IMR-90 (cell line): Measurements from ENCODE around the gene SLC9B1. TPM values are rescaled to one million over a fixed set of nuclear protein-coding genes. Genes with fewer than 3 reads are reported as not detected.
A peak's percentile ranks its signal among the peaks of the same experiment; 100 is the strongest.

ENCODE experiments used
- ATAC-seq: fragments of 200-7000 bp; cut with Tn5 transposase; 2 replicates; pipeline ENCODE4 v1.9.1; 2020; ENCODE audit warnings: low read depth, mild to moderate bottlenecking, moderate library complexity
- BruUV-seq: library from RNA; stranded (reverse); fragments of 400-500 nt; replicated peaks from 2 replicates; lab custom pipeline; 2021; lab: Mats Ljungman, UMichigan
- CTCF ChIA-PET: fragments of 300-600 bp; formaldehyde crosslinking; extraction: SDS; loops from one replicate; lab custom pipeline; 2021; ENCODE audit warnings: antibody characterized with exemption; lab: Yijun Ruan, JAX
- POLR2A ChIA-PET: fragments of 300-600 bp; sonication (Branson Sonifier 250); formaldehyde crosslinking; loops from one replicate; lab custom pipeline; 2022; ENCODE audit warnings: antibody characterized with exemption; ENCODE audit not compliant: unreplicated experiment; lab: Charles Lee
- DNase-seq: peaks from one replicate; pipeline ENCODE4 v3.0.0; 2013
- H2AFZ ChIP-seq: replicated peaks from 2 replicates; pipeline ENCODE3; 2013; ENCODE audit warnings: low read length, mild to moderate bottlenecking; ENCODE audit not compliant: poor library complexity
- H2AK5ac ChIP-seq: 2 replicates; pipeline ENCODE4 v1.6.1; 2013; ENCODE audit warnings: low read depth, low read length, inconsistent platforms
- H2AK9ac ChIP-seq: replicated peaks from 2 replicates; pipeline ENCODE3; 2013; ENCODE audit warnings: mild to moderate bottlenecking, low read depth, low read length, moderate library complexity; ENCODE audit not compliant: poor library complexity
- H2BK120ac ChIP-seq: 2 replicates; pipeline ENCODE4 v1.6.1; 2013; ENCODE audit warnings: low read depth, low read length, inconsistent platforms
- H2BK15ac ChIP-seq: 3 replicates; pipeline ENCODE4 v1.6.1; 2013; ENCODE audit warnings: low read depth, low read length, inconsistent platforms
- H2BK20ac ChIP-seq: 2 replicates; pipeline ENCODE4 v1.6.1; 2013; ENCODE audit warnings: low read depth, mild to moderate bottlenecking, inconsistent platforms, low read length, moderate library complexity
- H2BK5ac ChIP-seq: 2 replicates; pipeline ENCODE4 v1.6.1; 2013; ENCODE audit warnings: mild to moderate bottlenecking, low read depth, low read length, inconsistent platforms; ENCODE audit not compliant: poor library complexity, severe bottlenecking
- H3K14ac ChIP-seq: replicated peaks from 2 replicates; pipeline ENCODE4 v1.6.1; 2013; ENCODE audit warnings: low read depth, low read length, inconsistent platforms
- H3K18ac ChIP-seq: 2 replicates; pipeline ENCODE4 v1.6.1; 2013; ENCODE audit warnings: low read depth, low read length, control low read depth
- H3K23ac ChIP-seq: 2 replicates; pipeline ENCODE4 v1.6.1; 2013; ENCODE audit warnings: low read depth, low read length, inconsistent platforms
- H3K27ac ChIP-seq: 2 replicates; pipeline ENCODE4 v1.5.1; 2013; ENCODE audit warnings: mild to moderate bottlenecking, control low read depth, low read length; ENCODE audit not compliant: insufficient read depth
- H3K27me3 ChIP-seq: 2 replicates; pipeline ENCODE4 v1.6.1; 2013; ENCODE audit warnings: low read length; ENCODE audit not compliant: control insufficient read depth, insufficient read depth
- H3K36me3 ChIP-seq: 2 replicates; pipeline ENCODE4 v1.6.1; 2013; ENCODE audit warnings: low read length, mixed read lengths; ENCODE audit not compliant: control insufficient read depth, insufficient read depth
- H3K4ac ChIP-seq: 2 replicates; pipeline ENCODE4 v1.6.1; 2013; ENCODE audit warnings: low read depth, low read length, inconsistent platforms
- H3K4me1 ChIP-seq: 2 replicates; pipeline ENCODE4 v1.6.1; 2013; ENCODE audit warnings: low read length, mixed read lengths; ENCODE audit not compliant: control insufficient read depth, insufficient read depth
- H3K4me2 ChIP-seq: 2 replicates; pipeline ENCODE4 v1.6.1; 2013; ENCODE audit warnings: low read depth, mild to moderate bottlenecking, control low read depth, low read length, moderate library complexity
- H3K4me3 ChIP-seq: 2 replicates; pipeline ENCODE4 v1.5.1; 2013; ENCODE audit warnings: low read depth, mild to moderate bottlenecking, control low read depth, low read length, moderate library complexity; ENCODE audit not compliant: insufficient read depth
- H3K56ac ChIP-seq: 2 replicates; pipeline ENCODE4 v1.6.1; 2013; ENCODE audit warnings: low read length, inconsistent platforms; ENCODE audit not compliant: insufficient read depth; ENCODE audit errors: extremely low read depth
- H3K79me1 ChIP-seq, 2 experiments: 2 replicates each; pipeline ENCODE4 v1.6.1; 2013; ENCODE audit warnings: low read length in 2 of 2, inconsistent platforms in 1 of 2, low read depth in 1 of 2
- H3K9ac ChIP-seq: 2 replicates; pipeline ENCODE4 v1.6.1; 2013; ENCODE audit warnings: low read depth, low read length, control low read depth
- H3K9me1 ChIP-seq: 2 replicates; pipeline ENCODE4 v1.6.1; 2013; ENCODE audit warnings: low read length, inconsistent platforms; ENCODE audit not compliant: insufficient read depth
- H3K9me3 ChIP-seq: 2 replicates; pipeline ENCODE4 v1.6.1; 2013; ENCODE audit warnings: low read length; ENCODE audit not compliant: control insufficient read depth, insufficient read depth
- H4K20me1 ChIP-seq: 2 replicates; pipeline ENCODE4 v1.6.1; 2013; ENCODE audit warnings: low read length, inconsistent platforms; ENCODE audit not compliant: insufficient read depth
- H4K5ac ChIP-seq: 2 replicates; pipeline ENCODE4 v1.6.1; 2013; ENCODE audit warnings: mild to moderate bottlenecking, low read depth, low read length, control low read depth
- H4K8ac ChIP-seq, 2 experiments: 2 replicates each; pipeline ENCODE4 v1.6.1; 2013; ENCODE audit warnings: low read depth in 2 of 2, low read length in 2 of 2, control low read depth in 1 of 2, inconsistent platforms in 1 of 2
- H4K91ac ChIP-seq: 2 replicates; pipeline ENCODE4 v1.6.1; 2013; ENCODE audit warnings: low read depth, low read length, inconsistent platforms; ENCODE audit not compliant: insufficient read depth
- CEBPB ChIP-seq: IDR thresholded peaks from 2 replicates; pipeline ENCODE4 v1.6.1; 2012; ENCODE audit warnings: low read depth, low read length, improper control_type of control experiment
- RFX5 ChIP-seq: IDR thresholded peaks from 2 replicates; pipeline ENCODE4 v1.8.0; 2012; ENCODE audit warnings: low read depth, mild to moderate bottlenecking, low read length, moderate library complexity
- WGBS, 2 experiments: methylation state at CpG; one replicate each; pipeline versions ENCODE4 v1.1.5 to v1.1.7; 2013; ENCODE audit warnings: missing lambda C conversion rate in 2 of 2; ENCODE audit not compliant: insufficient read length in 1 of 2; ENCODE audit errors: extremely low coverage in 2 of 2; 5-methylcytosine and 5-hydroxymethylcytosine counted together
- dilution Hi-C: fragments of 300-500 bp; cut with HindIII; formaldehyde crosslinking; loops from one replicate; pipeline ENCODE4 v1.14.3; 2018; ENCODE audit warnings: low sequenced_read_pairs; ENCODE audit not compliant: unreplicated experiment
- in situ Hi-C: fragments of 300-500 bp; cut with MboI; formaldehyde crosslinking; loops from 3 replicates; pipeline ENCODE4 v1.14.3; 2019; ENCODE audit warnings: low sequenced_read_pairs, inconsistent platforms, mixed read lengths
- intact Hi-C: fragments of 100-400 bp; cut with micrococcal nuclease; formaldehyde crosslinking; loops from 2 replicates; pipeline ENCODE4 v1.10.0; 2022
- polyA plus RNA-seq, 3 experiments: library from polyadenylated mRNA; depleted of rRNA; stranded (reverse); fragments of >200 nt; gene quantifications; 2 replicates each; pipeline ENCODE4 v1.2.3, GENCODE V29; 2012; ENCODE audit warnings: low replicate concordance in 1 of 3
- total RNA-seq: library from RNA; depleted of rRNA; stranded (reverse); fragments of >200 nt; gene quantifications from 2 replicates; pipeline ENCODE4 v1.2.3, GENCODE V29; 2012

Gene SLC9B1
- total and polyA plus RNA-seq, 2 of the 4 experiments (the other 2 are of a cell fraction), result 0.07 to 0.18 TPM

DNA sequence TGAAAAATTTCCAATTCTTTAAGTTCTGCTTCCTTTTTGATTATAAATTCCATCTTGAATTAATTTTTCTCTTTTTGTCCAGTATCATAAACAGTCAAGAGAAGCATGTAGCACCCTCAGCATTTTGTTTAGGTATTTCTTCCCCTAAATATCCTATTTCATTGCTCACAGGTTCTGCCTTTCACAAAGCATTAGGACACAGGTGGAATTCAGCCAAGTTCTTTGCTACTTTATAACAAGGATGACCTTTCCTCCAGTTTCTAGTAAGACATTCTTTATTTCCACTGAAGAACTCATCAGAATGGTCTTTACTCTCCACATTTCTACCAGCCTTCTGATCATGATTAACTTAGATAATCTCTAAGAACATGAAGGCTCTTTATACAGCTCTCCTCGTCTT, 7.4 kb downstream of the SLC9B1 start:
- H3K14ac ChIP-seq, result no peak overlapping the region
- no peak overlapping the region for H2BK120ac ChIP-seq
- H3K9me1 ChIP-seq, result peaks cover 7% of the 10 kb centered on the region; the same call in 1 of the 2 replicates
- H3K4me1 ChIP-seq, result peaks cover 10% of the 10 kb centered on the region
- ATAC-seq, result peak; percentile 47
- no peak overlapping the region for H4K8ac ChIP-seq
- no peak overlapping the region for H3K9ac ChIP-seq
- no peaks in the 10 kb centered on the region for H4K20me1 ChIP-seq
- no peak overlapping the region for H3K23ac ChIP-seq
- no peak overlapping the region for H2AK5ac ChIP-seq
- in situ Hi-C loops, result no loop called here
- no peak overlapping the region for H3K4me2 ChIP-seq
- intact Hi-C loops, result loop anchor here (5.0 kb wide), 1 partner anchor 510 kb away; the partner anchor contains the start of gene NFKB1
- H3K56ac ChIP-seq, result no peak overlapping the region
- no peak overlapping the region for H2BK15ac ChIP-seq
- TF ChIP-seq RFX5 (no peak), CEBPB (0 out of 2 replicates have a peak, but pooled peaks have one; percentile 6)
- ChIA-PET CTCF (no interaction called here), POLR2A (no interaction called here)
- H3K9me3 ChIP-seq, result no peaks in the 10 kb centered on the region
- H3K27ac ChIP-seq, result no peak overlapping the region
- H3K79me1 ChIP-seq, result no peaks in the 10 kb centered on the region
- peak; percentile 83 for DNase-seq
- no peak overlapping the region for H2AFZ ChIP-seq
- H2BK5ac ChIP-seq, result no peak overlapping the region
- no peaks in the 10 kb centered on the region for H3K27me3 ChIP-seq
- no peak overlapping the region for H2BK20ac ChIP-seq
- H4K91ac ChIP-seq, result no peak overlapping the region
- H3K4me3 ChIP-seq, result no peak overlapping the region
- dilution Hi-C loops, result loop anchor here (25.0 kb wide), 1 partner anchor 400 kb away; no protein-coding TSS in a partner anchor
- H2AK9ac ChIP-seq, result no peak overlapping the region
- no peak overlapping the region for H3K18ac ChIP-seq
- H4K5ac ChIP-seq, result no peak overlapping the region
- BruUV-seq, result no TSS peak
- no peak overlapping the region for H3K4ac ChIP-seq
- WGBS, 2 experiments, result no CpG with 5 or more reads among the region's 1 CpG
- no peaks in the 10 kb centered on the region for H3K36me3 ChIP-seq
